Bladder microvascular endothelial cell (primary cell): ENCODE results near the gene PSMB3. TPM values are rescaled to one million over a fixed set of nuclear protein-coding genes. Genes with fewer than 3 reads are reported as not detected.

Source experiments
- total RNA-seq: library from RNA; depleted of rRNA; stranded (reverse); fragments of >200 nt; gene quantifications from 2 replicates; pipeline ENCODE4 v1.2.3, GENCODE V29; 2014

PSMB3 gene
- total RNA-seq = 292 and 388 TPM in 2 replicates

DNA sequence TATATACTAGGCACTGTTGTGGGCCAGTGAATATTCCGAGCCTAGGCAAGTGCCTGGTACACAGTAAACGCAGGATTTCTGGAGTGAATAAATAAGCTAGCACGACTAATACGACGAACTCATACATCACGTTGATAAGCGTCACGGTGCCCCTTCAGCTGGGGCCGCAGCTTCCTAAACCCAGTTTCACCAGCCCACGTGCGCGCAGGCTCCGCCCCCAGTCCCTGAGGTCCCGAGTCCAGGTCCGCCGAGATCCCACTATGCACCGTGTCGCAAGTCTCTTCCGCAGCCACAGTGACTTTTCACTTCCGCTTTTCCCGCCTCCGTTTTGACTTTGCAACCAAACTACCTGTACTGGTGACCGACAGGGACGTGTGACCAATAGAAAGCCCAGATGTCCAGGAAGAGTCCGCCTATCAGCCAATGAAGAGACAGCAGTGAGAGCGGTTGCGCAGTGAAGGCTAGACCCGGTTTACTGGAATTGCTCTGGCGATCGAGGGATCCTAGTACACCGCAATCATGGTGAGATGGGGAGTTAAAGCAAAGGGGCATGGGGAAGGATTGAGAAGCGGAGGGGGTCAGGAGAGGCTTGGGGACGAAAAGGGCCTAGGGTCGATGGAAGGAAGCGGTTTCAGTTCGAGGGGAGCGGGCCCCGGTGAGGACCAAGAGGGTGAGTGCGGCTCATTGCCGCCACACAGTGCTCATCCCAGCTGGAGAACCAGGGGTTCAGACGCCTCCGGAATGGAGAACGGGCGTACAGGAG lies at the start of gene PSMB3:
Gene PSMB3 (plus strand): TSS at position 434 of the 763 bp plus-strand sequence. CDS start 86 bp downstream, at position 520.

DNA sequence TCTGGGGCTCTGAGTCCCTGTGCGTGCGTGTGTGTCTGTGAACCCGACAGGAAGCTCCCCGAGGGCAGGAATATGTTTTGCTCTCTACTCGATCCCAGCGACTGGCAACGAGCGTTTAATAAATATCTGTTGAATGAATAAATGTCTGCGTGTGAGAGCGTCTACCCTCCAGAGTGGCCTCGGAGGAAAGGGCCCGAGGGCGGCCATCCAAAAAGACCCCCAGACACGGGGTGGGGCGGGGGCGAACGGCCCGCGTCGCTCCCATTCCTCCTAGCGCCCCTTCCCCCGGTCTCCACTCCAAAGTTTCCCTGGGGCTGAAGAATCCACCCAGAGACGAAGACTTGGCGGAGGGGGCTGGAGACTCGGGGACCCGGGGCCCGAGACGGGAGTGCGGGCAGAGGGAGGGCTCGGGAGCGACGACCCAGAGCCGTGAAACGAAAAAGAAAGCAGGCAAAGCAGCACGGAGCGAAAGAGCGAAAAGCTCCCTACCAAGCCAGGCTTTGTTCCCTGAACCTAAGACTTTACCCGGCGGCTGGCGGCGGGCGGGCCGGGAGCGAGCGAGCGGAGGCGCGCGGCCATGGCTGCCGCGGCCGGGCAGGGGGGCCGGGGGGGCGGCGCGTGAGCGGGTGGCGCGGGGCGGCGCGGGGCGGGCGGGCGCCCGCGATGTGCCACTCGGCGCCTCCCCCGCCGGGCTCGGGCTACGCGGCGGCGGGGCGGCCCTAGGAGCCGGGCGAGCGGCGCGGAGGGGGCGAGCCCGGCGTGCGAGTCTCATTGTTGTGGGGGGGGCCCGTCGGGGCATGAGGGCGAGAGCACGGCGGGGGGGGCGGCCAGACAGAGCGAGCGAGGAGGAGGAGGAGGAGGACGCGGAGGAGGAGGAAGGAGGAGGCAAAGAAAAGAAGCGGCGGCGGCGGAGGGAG lies 47.7 kb upstream of the PSMB3 start, which contains the start of gene MLLT6:
Gene MLLT6 (plus strand): TSS at position 668 of the 917 bp plus-strand sequence. CDS start 360 bp downstream, outside the sequence.

GRCh38 chr17:38729886-38730525 lies 22.5 kb upstream of the PSMB3 start, which contains the start of gene CISD3:
Gene CISD3 (plus strand): TSS chr17:38730341. CDS start chr17:38730359, 18 bp downstream.

GRCh38 chr17:38748149-38748891 lies 4.2 kb upstream of the PSMB3 start, which contains the start of gene PCGF2:
Gene PCGF2 (minus strand): TSS chr17:38748336. CDS start chr17:38740402, 7,934 bp downstream.

DNA sequence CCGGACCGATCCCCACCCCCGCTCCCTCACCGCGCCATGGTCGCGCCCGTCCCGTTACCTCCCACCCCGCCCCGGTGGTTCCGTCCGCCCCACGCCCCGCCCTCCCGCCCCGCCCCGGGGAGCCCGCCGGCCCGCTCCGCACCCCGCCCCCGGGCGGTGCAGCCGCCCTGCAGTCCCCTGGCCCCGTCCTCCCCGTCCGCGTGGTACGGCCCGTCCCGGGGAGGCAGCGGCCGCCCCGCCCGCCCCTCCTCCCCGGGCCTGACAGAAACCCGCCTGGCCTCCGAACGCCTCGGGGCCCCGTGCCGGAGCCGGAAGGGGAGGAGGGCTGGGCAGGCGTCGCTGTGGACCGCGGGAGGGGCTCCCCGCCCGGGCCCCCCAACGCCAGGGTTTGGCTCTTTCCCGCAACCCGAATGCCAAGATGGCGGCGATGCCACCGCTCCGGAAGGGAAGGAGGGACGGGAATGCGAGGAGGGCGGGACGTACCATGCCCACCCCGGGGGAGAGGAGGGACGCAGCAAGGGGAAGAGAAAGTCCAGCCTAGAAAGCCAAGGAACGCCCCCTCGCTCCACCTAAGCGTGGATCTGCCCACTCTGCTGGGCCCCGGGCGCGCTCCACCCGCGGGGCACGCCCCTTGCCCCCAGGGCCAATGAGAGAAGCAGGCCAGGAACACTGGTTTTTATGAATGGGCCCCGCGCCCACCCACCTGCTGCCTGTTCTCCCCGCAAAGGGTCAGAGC lies 47.1 kb downstream of the PSMB3 start, which contains the start of gene PIP4K2B:
Gene PIP4K2B (minus strand): TSS at position 56 of the 736 bp plus-strand sequence. CDS start 132 bp downstream, outside the sequence.

Other genes with a start within 250 kb of the PSMB3 start
- 0.06 TPM in 1 of 2 replicates, not detected in the other for gene SRCIN1, start 146.8 kb upstream of the PSMB3 start, total RNA-seq
- gene EPOP, start 77.8 kb upstream of the PSMB3 start, total RNA-seq = 0.49 and 0.63 TPM in 2 replicates
- gene MLLT6, start 47.5 kb upstream of the PSMB3 start, total RNA-seq = 18.8 and 44.5 TPM in 2 replicates
- 1.9 and 4.4 TPM in 2 replicates for gene CISD3, start 22.4 kb upstream of the PSMB3 start, total RNA-seq
- 6.2 and 9.5 TPM in 2 replicates for gene PCGF2, start 4.4 kb upstream of the PSMB3 start, total RNA-seq
- 24.8 and 71.6 TPM in 2 replicates for gene PIP4K2B, start 46.8 kb downstream of the PSMB3 start, total RNA-seq
- gene CWC25, start 72.6 kb downstream of the PSMB3 start, total RNA-seq = 8.7 and 14.0 TPM in 2 replicates
- gene RPL23, start 101.0 kb downstream of the PSMB3 start, total RNA-seq = 1,187 and 1,591 TPM in 2 replicates
- 78.5 and 148 TPM in 2 replicates for gene LASP1, start 117.3 kb downstream of the PSMB3 start, total RNA-seq
- not detected in 2 replicates for gene FBXO47, start 214.7 kb downstream of the PSMB3 start, total RNA-seq